BJ (cell line): ENCODE data around the gene EPB41L2. TPM values are rescaled to one million over a fixed set of nuclear protein-coding genes. Genes with fewer than 3 reads are reported as not detected.

Experiments
- CTCF ChIA-PET: fragments of 350-600 bp; formaldehyde crosslinking; extraction: SDS; loops from one replicate; lab custom pipeline; 2021; ENCODE audit warnings: antibody characterized with exemption, inconsistent platforms; lab: Yijun Ruan, JAX
- POLR2A ChIA-PET: fragments of 300-600 bp; sonication (Branson Sonifier 250); formaldehyde crosslinking; extraction: SDS; loops from one replicate; lab custom pipeline; 2021; ENCODE audit warnings: antibody characterized with exemption; lab: Charles Lee
- DNase-seq: peaks from one replicate; pipeline ENCODE4 v3.0.0-alpha.2; 2011; ENCODE audit warnings: low read depth
- H3K27me3 ChIP-seq: 2 replicates; pipeline ENCODE4 v1.6.0; 2011; ENCODE audit warnings: low read length; ENCODE audit not compliant: control insufficient read depth, insufficient read depth
- H3K36me3 ChIP-seq: 2 replicates; pipeline ENCODE4 v1.5.1; 2011; ENCODE audit warnings: low read length; ENCODE audit not compliant: control insufficient read depth, insufficient read depth
- H3K4me3 ChIP-seq: 2 replicates; pipeline ENCODE4 v1.5.1; 2011; ENCODE audit warnings: low read depth, mild to moderate bottlenecking, control low read depth, low read length
- polyA plus RNA-seq: library from polyadenylated mRNA; depleted of rRNA; stranded (reverse); fragments of >200 nt; gene quantifications from 2 replicates; pipeline ENCODE4 v1.2.3, GENCODE V29; 2011
- TF ChIP-seq, protein P1 (sequence below): IDR thresholded peaks from 2 replicates; pipeline ENCODE4 v1.5.1; 2011; ENCODE audit warnings: low read depth, mild to moderate bottlenecking, control low read depth, inconsistent platforms, low read length, moderate library complexity; ENCODE audit not compliant: insufficient read depth

The EPB41L2 gene
- polyA plus RNA-seq, 1 experiment: 24.5 TPM

DNA sequence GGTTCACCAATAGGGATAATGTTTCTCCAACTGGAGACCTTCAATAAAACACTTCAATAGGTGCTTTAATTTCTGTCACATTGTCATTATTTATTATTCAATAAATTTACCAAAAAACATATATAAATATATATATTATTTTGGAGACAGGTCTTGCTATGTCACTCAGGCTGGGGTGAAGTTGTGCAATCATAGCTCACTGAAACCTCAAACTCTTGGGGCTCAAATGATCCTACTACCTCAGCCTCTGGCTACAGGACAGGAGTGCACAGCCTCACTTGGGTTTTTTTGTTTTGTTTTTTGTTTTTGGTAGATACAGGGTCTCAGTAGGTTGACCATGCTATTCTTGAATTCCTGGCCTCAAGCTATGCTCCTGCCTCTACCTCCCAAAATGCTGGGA is 226.0 kb downstream of the EPB41L2 start:
- TF ChIP-seq, protein P1, sequence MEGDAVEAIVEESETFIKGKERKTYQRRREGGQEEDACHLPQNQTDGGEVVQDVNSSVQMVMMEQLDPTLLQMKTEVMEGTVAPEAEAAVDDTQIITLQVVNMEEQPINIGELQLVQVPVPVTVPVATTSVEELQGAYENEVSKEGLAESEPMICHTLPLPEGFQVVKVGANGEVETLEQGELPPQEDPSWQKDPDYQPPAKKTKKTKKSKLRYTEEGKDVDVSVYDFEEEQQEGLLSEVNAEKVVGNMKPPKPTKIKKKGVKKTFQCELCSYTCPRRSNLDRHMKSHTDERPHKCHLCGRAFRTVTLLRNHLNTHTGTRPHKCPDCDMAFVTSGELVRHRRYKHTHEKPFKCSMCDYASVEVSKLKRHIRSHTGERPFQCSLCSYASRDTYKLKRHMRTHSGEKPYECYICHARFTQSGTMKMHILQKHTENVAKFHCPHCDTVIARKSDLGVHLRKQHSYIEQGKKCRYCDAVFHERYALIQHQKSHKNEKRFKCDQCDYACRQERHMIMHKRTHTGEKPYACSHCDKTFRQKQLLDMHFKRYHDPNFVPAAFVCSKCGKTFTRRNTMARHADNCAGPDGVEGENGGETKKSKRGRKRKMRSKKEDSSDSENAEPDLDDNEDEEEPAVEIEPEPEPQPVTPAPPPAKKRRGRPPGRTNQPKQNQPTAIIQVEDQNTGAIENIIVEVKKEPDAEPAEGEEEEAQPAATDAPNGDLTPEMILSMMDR: no peak
- no peak overlapping the region for H3K4me3 ChIP-seq
- POLR2A ChIA-PET: no interaction called here
- CTCF ChIA-PET: interaction anchor here (0.7 to 1.7 kb wide), 2 partner anchors 28 to 76 kb away, joined by 3 to 4 read pairs; no protein-coding TSS in a partner anchor
- no peaks in the 10 kb centered on the region for H3K36me3 ChIP-seq
- H3K27me3 ChIP-seq: no peaks in the 10 kb centered on the region
- DNase-seq: no peak

DNA sequence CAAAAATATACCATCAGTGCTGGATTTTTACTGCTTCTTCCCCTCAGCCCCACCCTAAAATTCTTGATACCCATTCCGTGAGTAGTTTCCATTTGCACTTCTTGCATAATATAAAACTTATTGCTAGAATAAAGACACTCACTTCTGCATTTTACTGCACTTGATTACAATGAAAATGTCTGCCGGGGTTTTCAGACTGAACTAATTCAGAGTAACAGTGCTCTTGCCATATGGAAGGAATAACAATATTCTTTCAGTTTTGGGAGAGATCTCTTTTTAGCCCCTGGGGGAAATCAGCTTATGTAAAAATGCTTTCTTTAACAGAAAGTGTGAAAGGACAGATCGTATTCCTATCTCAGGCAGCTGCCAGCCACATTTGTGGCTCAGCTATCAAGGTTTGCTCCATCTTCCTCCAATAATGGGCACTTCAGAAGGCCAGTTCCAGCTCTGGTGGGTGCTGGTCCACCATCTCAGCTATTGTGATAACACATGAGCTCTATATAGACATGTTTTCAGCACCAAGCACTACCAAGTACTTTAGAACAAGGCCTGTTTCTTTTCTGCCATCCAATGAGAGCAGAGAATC is 226.9 kb downstream of the EPB41L2 start:
- ChIA-PET POLR2A (no interaction called here), CTCF (no interaction called here)
- H3K36me3 ChIP-seq: no peaks in the 10 kb centered on the region
- TF ChIP-seq, protein P1: no peak
- DNase-seq: no peak
- H3K4me3 ChIP-seq: no peak overlapping the region
- no peaks in the 10 kb centered on the region for H3K27me3 ChIP-seq

DNA sequence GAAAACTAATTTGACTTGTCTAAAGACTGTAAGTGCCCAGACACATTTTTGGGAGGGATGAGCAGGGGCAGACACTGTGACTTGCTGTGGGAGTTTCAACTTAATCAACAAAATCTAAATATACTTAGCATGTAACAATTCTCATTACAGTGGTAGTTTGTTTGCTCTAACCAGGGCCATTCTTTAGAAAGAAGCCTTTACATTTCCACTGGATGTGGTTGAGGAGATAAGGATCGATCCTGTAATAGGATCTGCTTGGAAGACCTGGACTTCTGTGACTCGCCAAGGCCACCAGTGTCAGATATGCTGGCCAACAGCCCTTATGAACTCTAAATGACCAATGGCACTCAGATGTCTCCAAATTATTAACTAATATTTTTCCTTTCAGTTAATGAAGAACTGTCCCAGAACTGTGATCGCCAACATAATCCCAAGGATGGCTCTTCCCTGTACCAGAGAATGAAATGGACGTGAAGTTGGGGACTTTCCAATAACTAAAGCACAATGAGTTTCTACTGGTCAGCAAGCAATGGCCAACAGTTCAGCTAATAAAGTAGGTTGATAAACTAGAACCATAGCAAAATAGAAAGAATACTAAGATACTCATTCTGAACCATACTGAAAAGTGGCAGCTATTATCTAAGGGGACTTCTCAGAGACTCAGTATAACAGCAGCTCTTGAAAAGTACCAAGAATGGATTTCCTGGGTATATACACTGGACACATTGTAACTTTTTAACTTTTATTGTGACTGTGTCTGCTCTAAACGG is 228.4 kb downstream of the EPB41L2 start:
- TF ChIP-seq, protein P1: no peak
- POLR2A ChIA-PET: no interaction called here
- Histone ChIP-seq H3K27me3 (no peaks in the 10 kb centered on the region), H3K4me3 (no peak overlapping the region), H3K36me3 (no peaks in the 10 kb centered on the region)
- no peak for DNase-seq
- CTCF ChIA-PET: interaction anchor here (0.7 to 1.5 kb wide), 3 partner anchors 8 to 10 kb away, joined by 3 to 5 read pairs (median 3); no protein-coding TSS in a partner anchor

DNA sequence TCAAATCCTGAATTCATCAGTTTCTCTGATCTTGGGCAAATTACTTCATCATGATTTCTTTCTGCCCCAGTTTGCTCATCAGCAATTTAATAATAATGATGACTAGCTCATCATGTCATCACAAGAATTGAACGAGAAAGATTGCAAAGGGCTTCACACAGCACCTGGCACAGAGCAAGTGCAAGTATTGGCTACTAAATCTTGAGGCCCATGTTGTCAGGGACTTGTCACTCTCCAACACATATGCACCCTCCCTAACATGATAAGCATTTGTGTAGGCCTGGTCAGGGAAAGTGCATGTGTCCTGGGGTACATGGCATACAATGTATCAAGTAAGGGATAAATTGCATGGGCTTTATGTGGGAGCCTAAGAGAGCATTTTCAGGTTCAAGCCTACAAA is 229.5 kb downstream of the EPB41L2 start:
- no peak overlapping the region for H3K4me3 ChIP-seq
- H3K36me3 ChIP-seq: no peaks in the 10 kb centered on the region
- no peaks in the 10 kb centered on the region for H3K27me3 ChIP-seq
- TF ChIP-seq, protein P1: no peak
- ChIA-PET POLR2A (no interaction called here), CTCF (interaction anchor here (1.3 to 1.5 kb wide), 2 partner anchors 8 to 10 kb away, joined by 3 to 5 read pairs; no protein-coding TSS in a partner anchor)
- no peak for DNase-seq

DNA sequence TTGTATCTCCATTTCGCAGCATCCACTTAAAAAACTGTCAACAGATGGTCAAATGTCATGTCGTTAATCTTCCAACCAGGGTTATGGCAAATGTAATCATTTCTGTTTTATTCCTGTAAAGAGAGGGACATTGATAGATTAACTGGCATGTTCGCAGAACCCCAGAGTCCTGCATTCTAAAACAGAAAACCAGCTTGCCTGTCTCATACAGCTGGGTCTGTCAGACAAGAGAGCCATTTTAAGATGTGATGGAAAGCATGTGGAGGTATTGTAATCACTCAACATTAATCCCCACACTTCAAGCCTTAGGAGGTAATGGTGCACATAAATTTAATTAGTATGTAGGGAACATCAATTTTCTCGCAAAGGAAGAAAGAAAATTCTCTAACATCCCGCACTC is 231.4 kb downstream of the EPB41L2 start:
- ChIA-PET CTCF (no interaction called here), POLR2A (interaction anchor here (0.6 kb wide), 1 partner anchor 615 kb away, joined by 4 read pairs; no protein-coding TSS in a partner anchor)
- DNase-seq: no peak
- TF ChIP-seq, protein P1: no peak
- Histone ChIP-seq H3K36me3 (no peaks in the 10 kb centered on the region), H3K4me3 (no peak overlapping the region), H3K27me3 (no peaks in the 10 kb centered on the region)
